NB4 (cell line): ENCODE measurements around the gene RARA.

Experiments used
- CTCF ChIP-seq: IDR thresholded peaks from one replicate; pipeline ENCODE4 v1.5.1; 2012; ENCODE audit warnings: low read depth, low read length
- MAX ChIP-seq: IDR thresholded peaks from 2 replicates; pipeline ENCODE4 v1.6.1; 2011; ENCODE audit warnings: low read depth, low read length
- MYC ChIP-seq: IDR thresholded peaks from 2 replicates; pipeline ENCODE4 v1.6.1; 2011; ENCODE audit warnings: low read depth, low read length
- POLR2A ChIP-seq: IDR thresholded peaks from 2 replicates; pipeline ENCODE4 v1.6.1; 2011; ENCODE audit warnings: mild to moderate bottlenecking; ENCODE audit not compliant: insufficient read length; ENCODE audit errors: extremely low read depth

- TF ChIP-seq CTCF, result no peak
- TF ChIP-seq MAX, result peak; percentile 32; the same call in 1 of the 2 replicates
- TF ChIP-seq POLR2A, result no peak
- peak; percentile 57 for TF ChIP-seq MYC
These were observed 21.1 kb downstream of the RARA start for GRCh38 chr17:40329839-40330794.
